GM21723 (cell line): ENCODE measurements around the gene TMSB15B.
"Not testable (repeated sequence)": the region's sequence is repeated elsewhere in the genome, so short reads cannot be mapped to it uniquely, and the experiment has no call there.

ENCODE experiments used
- ATAC-seq: cut with Tn5 transposase; IDR thresholded peaks from one replicate; pipeline ENCODE4 v1.9.1; 2021; ENCODE audit warnings: mild to moderate bottlenecking, moderate library complexity; ENCODE audit not compliant: unreplicated experiment

TMSB15B gene

GRCh38 chrX:103962411-103963278 lies at the start of gene TMSB15B:
TMSB15B (plus strand) TSS chrX:103962627.
- peak; percentile 99 for ATAC-seq

GRCh38 chrX:103913356-103914020 lies 48.9 kb upstream of the TMSB15B start:
- no peak for ATAC-seq

- ATAC-seq: peak; percentile 36
Observed at GRCh38 chrX:103918050-103918449, 44.4 kb upstream of the TMSB15B start.

DNA sequence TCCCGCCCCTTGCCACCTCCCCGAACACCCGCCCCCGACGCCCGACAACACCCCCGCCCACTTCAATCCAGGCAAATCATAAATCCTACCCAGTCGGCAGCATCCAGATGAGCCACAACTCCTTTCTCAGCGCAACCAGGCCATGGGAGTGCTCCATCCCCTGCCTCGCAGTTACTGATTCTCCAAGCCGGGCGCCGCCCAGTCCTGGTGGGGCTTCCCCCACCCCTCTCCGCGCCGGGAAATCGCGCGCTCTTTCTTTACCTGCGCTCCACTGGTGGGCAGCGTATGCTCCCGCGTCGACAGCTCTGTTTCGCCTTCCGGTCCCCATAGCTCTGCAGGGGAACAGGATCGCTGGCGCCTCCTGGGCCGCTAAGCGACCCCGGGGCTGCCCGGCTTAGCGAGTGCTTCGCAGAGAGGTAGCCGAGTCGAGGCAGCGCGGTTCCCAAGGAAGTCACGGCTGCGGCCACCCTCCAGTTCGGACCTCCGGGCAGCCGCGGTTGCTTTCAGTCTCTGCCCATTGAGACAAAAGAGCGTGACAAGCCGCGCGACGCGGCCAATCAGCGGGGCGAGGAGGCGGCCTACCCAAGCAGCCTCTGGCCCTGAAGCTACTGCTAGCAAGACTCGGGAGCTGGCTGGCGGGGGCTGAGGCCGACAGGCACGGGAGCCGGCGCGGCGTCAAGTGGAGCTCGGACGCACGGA lies 43.7 kb upstream of the TMSB15B start:
- ATAC-seq: peak; percentile 76

GRCh38 chrX:103919270-103919637 lies 43.2 kb upstream of the TMSB15B start:
- ATAC-seq: peak; percentile 56

- ATAC-seq: peak; percentile 53
Observed at GRCh38 chrX:103920515-103920914, 41.9 kb upstream of the TMSB15B start.

- ATAC-seq: no peak
Observed at GRCh38 chrX:103927030-103927429, 35.4 kb upstream of the TMSB15B start.

- ATAC-seq: no peak
Observed at GRCh38 chrX:103927633-103928032, 34.8 kb upstream of the TMSB15B start.

GRCh38 chrX:103932133-103932532 lies 30.3 kb upstream of the TMSB15B start:
- peak; percentile 89 for ATAC-seq

DNA sequence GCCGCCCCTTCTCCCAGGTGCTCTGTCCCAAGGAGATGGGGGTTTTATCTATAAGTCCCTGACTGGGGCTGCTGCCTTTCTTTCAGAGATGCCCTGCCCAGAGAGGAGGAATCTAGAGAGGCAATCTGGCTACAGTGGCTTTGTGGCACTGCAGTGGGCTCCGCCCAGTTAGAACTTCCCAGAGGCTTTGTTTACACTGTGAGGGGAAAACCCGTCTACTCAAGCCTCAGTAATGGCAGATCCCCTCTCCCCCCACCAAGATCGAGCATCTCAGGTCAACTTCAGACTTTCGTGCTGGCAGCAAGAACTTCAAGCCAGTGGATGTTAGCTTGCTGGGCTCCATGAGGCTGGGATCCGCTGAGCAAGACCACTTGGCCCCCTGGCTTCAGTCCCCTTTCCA lies 22.2 kb upstream of the TMSB15B start:
- not testable (repeated sequence) for ATAC-seq

DNA sequence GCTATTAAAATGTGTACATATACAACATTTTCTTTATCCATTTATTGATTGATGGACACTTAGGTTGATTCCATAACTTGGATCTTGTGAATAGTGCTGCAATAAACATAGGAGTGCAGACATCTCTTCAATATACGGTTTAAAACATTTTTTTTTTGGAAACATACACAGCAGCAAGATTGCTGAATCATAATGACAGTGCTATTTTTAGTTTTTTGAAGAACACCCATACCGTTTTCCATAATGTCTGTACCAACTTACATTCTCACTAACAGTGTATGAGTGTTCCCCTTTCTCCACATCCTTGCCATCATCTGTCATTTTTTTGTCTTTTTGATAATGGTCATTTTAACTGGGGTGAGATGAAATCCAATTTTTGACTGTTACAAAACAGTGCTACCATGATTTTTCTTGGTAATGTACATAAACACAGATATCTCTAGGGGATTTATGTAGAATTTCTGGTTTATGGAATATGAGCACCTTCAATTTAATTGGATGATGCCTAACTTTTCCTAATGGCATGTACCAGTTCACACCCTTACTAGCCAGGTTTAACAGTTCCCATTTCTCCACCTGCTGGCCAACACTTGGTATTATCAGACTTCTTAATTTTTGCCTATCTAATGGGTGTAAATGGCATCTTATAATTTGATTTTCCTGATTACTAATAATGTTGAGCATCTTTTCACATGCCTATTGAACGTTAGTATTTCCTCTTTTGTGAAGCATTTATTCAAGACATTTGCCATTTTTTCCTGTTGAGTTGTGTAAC lies 21.0 kb upstream of the TMSB15B start:
- ATAC-seq: peak; percentile 73

DNA sequence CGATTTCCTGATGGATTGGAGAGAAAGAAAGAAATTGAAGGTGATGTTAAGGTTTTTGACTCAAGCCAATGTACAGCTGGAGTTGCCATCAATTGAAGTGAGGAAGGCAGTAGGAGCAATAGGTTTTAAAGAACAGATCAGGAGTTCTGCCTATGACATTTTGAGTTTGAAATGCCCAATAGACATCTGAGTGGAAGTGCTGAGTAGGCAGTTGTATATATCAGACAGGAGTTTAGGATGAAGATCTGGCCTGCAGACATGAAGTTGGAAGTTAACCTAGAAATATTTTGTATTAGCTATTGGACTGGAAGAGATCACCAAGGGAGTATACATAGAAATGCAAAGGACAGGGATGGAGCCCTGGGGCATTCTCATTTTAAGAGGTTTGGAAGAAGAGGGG lies 12.9 kb upstream of the TMSB15B start:
- ATAC-seq: no peak

GRCh38 chrX:103953353-103953752 lies 9.1 kb upstream of the TMSB15B start:
- ATAC-seq: no peak

- ATAC-seq: no peak
Observed at GRCh38 chrX:103954259-103954658, 8.2 kb upstream of the TMSB15B start.

DNA sequence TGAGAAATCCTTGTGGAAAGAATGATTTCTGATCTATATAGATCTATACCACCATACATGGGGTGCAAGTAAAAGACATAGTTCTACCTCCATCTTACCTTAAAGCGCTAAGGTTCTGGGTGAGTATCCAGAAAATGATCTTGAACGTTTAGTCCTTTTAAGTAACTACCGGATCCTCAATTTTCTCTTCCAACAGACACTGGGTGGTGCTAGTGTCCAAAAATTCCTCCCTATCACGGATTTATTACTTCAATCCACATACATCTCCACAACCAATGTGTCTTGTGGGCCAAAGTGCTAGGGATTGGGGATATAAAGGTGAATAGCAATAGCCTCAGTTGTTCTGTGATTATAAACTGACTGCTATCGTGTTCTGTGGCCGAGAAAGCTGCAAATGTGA lies 1.8 kb upstream of the TMSB15B start:
- not testable (repeated sequence) for ATAC-seq

- ATAC-seq: not testable (repeated sequence)
Observed at GRCh38 chrX:103983508-103983907, 21.1 kb downstream of the TMSB15B start.

DNA sequence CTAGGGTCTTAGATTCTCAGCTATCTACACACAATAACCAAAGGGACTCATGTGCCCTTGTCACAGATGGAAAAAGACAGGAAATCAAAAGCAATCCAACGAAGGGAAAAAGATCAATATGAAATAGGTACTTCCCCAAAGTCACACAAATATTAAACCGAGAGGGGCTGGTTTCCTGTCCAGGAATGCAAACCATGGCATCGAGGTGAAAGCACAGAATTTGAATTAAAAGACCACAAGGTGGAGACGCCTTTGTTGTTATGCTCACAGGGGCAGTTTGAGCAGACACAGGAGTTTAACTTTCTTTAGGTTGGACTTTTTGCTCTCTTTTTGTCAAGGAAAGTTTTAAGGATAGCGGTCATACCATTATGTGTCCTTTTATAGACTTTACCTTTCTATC lies 36.8 kb downstream of the TMSB15B start:
- ATAC-seq: peak; percentile 72

DNA sequence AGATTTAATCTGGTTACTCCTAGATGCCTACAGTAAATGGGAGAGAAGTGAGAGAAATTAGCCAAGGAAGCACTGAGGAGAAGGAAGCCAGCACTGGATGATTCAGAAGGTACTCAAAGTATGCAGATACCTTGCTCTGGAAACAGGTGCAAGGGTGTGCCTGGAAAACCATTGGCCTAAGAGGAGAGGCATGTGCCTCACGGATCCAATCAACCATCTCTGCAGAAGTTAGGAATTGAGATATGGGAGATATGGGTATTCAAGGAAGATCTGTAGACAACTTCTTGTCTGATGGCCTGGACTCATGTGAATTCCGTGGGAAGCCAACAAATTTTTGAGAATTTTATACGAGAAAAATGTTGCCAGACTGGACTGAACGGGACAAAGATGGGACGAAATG lies 46.4 kb downstream of the TMSB15B start:
- ATAC-seq: no peak

DNA sequence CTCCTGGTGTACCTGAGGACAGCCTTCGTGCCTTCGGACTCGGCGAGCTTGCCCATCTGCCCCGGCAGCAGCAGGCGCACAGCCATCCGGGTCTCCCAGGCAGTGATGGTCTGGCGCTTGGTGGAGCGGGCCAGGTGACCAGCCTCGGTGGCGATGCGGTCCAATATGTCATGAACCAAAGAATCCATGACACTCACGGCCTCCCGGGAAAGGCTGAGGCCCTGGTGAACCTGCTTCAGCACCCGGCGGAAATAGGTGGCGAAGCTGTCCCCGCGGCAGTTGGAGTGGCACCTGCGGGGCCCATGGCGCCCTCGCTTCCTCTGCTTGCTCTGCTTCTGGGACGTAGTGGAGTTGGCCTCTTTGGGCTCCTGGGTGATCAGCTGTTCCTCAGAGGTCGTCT lies 50.7 kb downstream of the TMSB15B start:
- ATAC-seq: no peak

DNA sequence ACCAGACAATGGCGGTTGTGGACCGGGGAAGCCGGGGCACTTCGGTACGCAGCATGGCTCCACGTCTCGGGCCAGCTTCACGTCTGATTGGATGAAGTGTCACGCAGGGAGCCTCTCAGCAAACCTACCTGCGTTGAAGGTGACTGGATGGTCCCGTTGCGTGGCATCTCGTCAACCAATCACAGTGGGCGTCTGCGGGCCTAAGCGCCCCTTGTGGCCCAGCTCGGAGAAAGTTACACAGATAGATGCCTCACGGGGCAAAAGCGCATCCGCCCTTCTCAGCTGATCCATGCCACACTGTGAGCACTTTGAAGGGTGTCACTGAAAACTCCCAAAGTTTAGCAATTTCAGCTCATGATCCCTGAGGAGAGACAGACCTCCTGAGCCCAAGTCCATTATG lies 51.2 kb downstream of the TMSB15B start, which contains the start of gene H2BW1:
H2BW1 (minus strand) TSS at position 103 of the 400 bp plus-strand sequence. CDS start 132 bp downstream, outside the sequence.
- ATAC-seq: no peak

GRCh38 chrX:104015576-104015975 lies 53.1 kb downstream of the TMSB15B start:
- ATAC-seq: not testable (repeated sequence)
